HG02642 (cell line): ENCODE measurements around the gene SMLR1.

ENCODE experiments used
- ATAC-seq: cut with Tn5 transposase; IDR thresholded peaks from one replicate; pipeline ENCODE4 v1.9.1; 2021; ENCODE audit warnings: mild to moderate bottlenecking; ENCODE audit not compliant: unreplicated experiment, poor library complexity

Gene SMLR1

DNA sequence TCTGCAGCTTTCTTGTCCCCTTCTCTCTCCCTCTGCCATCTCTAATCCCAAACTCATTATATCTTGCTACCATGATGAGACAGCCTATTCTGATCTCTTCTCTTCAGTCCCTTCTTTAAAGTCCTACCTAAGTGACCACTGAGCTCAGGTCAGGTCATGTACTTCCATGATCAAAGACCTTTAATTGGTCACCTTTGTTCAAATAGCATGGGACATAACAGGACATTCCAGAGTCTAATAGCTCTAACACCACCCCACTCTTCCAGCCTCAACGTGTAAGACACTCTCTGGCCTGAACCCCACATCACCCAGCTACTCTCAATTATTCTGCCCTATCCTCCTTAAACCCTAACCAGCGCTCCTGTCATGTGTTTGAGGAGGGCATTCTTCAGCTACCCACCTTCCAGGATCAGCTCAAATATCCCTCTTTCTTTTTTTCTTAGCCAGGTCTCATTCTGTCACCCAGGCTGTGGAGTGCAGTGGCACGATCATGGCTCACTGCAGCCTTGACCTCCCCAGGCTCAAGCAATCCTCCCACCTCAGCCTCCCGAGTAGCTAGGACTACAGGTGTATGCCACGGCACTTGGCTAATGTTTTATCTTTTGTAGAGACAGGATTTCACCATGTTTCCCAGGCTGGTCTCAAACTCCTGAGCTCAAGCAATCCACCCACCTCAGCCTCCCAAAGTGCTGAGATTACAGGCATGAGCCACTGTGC is 2.1 kb upstream of the SMLR1 start:
- ATAC-seq, result no peak

DNA sequence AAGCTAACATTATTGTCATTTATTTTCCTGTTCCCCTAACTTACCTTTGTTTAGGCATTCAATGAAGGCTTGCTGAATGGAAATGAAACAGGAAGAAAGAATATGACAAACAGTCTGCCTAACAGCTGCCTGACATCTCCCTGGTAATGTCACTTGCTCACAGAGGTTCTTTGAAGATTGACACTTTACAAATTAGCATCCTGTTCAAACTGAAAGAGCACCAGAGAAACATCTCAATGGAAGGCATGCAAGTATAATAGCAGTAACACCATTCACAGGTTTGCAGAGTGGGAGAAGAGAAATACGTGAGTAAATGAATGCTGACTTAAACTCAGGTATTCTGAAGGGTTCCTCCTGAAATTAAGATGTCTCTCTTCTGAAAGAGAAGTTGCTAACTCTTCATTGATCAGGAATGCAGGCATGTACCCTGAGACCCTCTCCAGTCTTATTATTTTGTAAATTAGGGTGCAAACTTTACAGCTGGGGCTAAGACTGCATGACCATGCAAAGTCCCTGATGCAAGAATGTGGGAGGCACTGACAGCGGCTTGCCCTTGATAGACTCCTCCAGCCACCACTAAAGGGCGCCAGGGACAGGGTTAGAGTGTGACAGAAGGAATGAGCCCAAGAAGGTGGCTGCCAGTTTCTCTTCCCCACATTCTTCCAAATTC is 1.3 kb upstream of the SMLR1 start:
- ATAC-seq, result peak; percentile 47

DNA sequence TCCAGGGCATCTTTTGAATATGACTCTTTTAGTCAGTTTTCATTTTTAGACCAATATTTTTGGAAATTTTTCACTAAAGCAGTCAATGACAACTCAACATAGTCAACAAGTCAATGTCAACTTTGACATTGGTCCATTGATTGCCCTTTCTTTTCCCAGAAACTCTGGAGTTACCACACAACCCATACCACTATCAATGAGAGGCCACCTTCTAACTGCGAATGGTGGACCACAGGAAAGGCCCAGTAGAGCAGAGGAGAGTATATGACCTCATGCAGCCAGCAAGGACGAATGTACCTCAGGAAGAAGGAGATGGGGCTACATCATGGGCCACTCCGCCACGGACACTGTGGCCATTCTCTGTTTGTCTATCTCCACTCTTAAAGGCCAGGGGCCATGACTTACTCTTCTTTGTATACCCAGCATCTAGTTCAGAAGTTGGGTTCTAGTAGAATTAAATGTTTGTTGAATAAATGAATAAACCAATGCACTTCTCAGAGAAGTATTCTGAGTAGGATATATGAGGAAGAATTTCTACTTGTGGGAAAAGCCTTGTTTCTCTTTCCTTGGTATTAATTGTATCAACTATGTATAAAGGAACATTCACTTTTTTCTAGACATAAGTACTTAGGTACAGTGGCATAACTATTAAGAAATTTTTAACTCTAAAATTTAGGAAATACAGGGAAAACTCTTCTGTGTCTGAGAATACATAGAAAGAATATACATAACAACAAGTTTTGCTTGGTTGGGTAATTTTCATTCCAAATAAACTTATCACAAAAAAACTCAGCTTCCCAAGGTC is 562 bp upstream of the SMLR1 start:
- ATAC-seq, result no peak

- no peak for ATAC-seq
Observed at GRCh38 chr6:130829333-130829910, 2.2 kb downstream of the SMLR1 start.

DNA sequence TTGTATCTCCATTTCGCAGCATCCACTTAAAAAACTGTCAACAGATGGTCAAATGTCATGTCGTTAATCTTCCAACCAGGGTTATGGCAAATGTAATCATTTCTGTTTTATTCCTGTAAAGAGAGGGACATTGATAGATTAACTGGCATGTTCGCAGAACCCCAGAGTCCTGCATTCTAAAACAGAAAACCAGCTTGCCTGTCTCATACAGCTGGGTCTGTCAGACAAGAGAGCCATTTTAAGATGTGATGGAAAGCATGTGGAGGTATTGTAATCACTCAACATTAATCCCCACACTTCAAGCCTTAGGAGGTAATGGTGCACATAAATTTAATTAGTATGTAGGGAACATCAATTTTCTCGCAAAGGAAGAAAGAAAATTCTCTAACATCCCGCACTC is 4.4 kb downstream of the SMLR1 start:
- no peak for ATAC-seq

- no peak for ATAC-seq
Observed at GRCh38 chr6:130833569-130833968, 6.4 kb downstream of the SMLR1 start.

DNA sequence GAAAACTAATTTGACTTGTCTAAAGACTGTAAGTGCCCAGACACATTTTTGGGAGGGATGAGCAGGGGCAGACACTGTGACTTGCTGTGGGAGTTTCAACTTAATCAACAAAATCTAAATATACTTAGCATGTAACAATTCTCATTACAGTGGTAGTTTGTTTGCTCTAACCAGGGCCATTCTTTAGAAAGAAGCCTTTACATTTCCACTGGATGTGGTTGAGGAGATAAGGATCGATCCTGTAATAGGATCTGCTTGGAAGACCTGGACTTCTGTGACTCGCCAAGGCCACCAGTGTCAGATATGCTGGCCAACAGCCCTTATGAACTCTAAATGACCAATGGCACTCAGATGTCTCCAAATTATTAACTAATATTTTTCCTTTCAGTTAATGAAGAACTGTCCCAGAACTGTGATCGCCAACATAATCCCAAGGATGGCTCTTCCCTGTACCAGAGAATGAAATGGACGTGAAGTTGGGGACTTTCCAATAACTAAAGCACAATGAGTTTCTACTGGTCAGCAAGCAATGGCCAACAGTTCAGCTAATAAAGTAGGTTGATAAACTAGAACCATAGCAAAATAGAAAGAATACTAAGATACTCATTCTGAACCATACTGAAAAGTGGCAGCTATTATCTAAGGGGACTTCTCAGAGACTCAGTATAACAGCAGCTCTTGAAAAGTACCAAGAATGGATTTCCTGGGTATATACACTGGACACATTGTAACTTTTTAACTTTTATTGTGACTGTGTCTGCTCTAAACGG is 7.5 kb downstream of the SMLR1 start:
- ATAC-seq, result no peak

DNA sequence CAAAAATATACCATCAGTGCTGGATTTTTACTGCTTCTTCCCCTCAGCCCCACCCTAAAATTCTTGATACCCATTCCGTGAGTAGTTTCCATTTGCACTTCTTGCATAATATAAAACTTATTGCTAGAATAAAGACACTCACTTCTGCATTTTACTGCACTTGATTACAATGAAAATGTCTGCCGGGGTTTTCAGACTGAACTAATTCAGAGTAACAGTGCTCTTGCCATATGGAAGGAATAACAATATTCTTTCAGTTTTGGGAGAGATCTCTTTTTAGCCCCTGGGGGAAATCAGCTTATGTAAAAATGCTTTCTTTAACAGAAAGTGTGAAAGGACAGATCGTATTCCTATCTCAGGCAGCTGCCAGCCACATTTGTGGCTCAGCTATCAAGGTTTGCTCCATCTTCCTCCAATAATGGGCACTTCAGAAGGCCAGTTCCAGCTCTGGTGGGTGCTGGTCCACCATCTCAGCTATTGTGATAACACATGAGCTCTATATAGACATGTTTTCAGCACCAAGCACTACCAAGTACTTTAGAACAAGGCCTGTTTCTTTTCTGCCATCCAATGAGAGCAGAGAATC is 8.9 kb downstream of the SMLR1 start:
- ATAC-seq, result no peak

DNA sequence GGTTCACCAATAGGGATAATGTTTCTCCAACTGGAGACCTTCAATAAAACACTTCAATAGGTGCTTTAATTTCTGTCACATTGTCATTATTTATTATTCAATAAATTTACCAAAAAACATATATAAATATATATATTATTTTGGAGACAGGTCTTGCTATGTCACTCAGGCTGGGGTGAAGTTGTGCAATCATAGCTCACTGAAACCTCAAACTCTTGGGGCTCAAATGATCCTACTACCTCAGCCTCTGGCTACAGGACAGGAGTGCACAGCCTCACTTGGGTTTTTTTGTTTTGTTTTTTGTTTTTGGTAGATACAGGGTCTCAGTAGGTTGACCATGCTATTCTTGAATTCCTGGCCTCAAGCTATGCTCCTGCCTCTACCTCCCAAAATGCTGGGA is 9.9 kb downstream of the SMLR1 start:
- no peak for ATAC-seq

- ATAC-seq, result no peak
Observed at GRCh38 chr6:130838250-130838860, 11.1 kb downstream of the SMLR1 start.

GRCh38 chr6:130838951-130839350 is 11.7 kb downstream of the SMLR1 start:
- no peak for ATAC-seq

- ATAC-seq, result no peak
Observed at GRCh38 chr6:130839379-130839778, 12.2 kb downstream of the SMLR1 start.

DNA sequence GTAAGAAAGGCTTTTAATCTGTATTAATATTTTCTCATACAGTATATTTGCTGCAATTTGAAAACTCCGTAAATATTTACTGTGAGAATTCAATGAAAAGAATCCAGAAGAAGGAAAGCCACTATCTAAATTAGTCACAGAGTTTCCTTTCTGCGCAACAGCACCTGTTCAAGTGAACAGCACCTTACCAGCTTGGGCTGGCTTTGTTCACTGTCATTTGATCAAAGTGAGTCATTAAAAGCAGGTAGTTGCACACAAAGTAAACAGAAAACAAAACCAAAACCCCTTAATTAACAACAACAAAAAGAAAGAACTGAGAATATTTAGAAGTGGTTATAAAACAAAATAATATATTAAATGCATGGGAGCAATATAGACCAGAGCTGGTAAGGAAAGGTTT is 12.8 kb downstream of the SMLR1 start:
- ATAC-seq, result no peak

GRCh38 chr6:130841128-130841728 is 14.0 kb downstream of the SMLR1 start:
- ATAC-seq, result no peak

- ATAC-seq, result peak; percentile 73
Observed at GRCh38 chr6:130843575-130844320, 16.5 kb downstream of the SMLR1 start.

GRCh38 chr6:130846501-130846900 is 19.3 kb downstream of the SMLR1 start:
- ATAC-seq, result no peak

GRCh38 chr6:130847001-130847910 is 20.1 kb downstream of the SMLR1 start:
- ATAC-seq, result no peak
